ENCODE results near the gene RAB40C.

The RAB40C gene

GRCh38 chr16:583470-583814 is 6.4 kb upstream of the RAB40C start:
- peaks cover 13% of the 10 kb centered on the region for H3K4me1 ChIP-seq (ENCODE audit: control insufficient read depth, insufficient read depth, low read length)
- no peak for DNase-seq (ENCODE audit: low read depth, low spot score)
- no peak overlapping the region for H3K27ac ChIP-seq (ENCODE audit: low read length)
- peaks cover 9% of the 10 kb centered on the region; the same call in 1 of the 2 replicates for H3K36me3 ChIP-seq (ENCODE audit: control insufficient read depth, insufficient read depth, low read length)
- H3K4me3 ChIP-seq (ENCODE audit: low read length), result no peak overlapping the region
- WGBS (ENCODE audit: insufficient coverage, insufficient read length), result no CpG with 5 or more reads among the region's 16 CpGs
- no peaks in the 10 kb centered on the region for H3K27me3 ChIP-seq (ENCODE audit: control insufficient read depth, insufficient read depth, low read length)
- no peaks in the 10 kb centered on the region for H3K9me3 ChIP-seq (ENCODE audit: control insufficient read depth, insufficient read depth, low read length)

GRCh38 chr16:583815-584591 is 5.9 kb upstream of the RAB40C start:
- Histone ChIP-seq H3K4me1 (ENCODE audit: control insufficient read depth, insufficient read depth, low read length) (peaks cover 10% of the 10 kb centered on the region), H3K27ac (ENCODE audit: low read length) (no peak overlapping the region), H3K4me3 (ENCODE audit: low read length) (no peak overlapping the region), H3K36me3 (ENCODE audit: control insufficient read depth, insufficient read depth, low read length) (peaks cover 9% of the 10 kb centered on the region; the same call in 1 of the 2 replicates), H3K9me3 (ENCODE audit: control insufficient read depth, insufficient read depth, low read length) (no peaks in the 10 kb centered on the region), H3K27me3 (ENCODE audit: control insufficient read depth, insufficient read depth, low read length) (no peaks in the 10 kb centered on the region)
- no CpG with 5 or more reads among the region's 38 CpGs for WGBS (ENCODE audit: insufficient coverage, insufficient read length)
- no peak for DNase-seq (ENCODE audit: low read depth, low spot score)

GRCh38 chr16:585351-585750 is 4.5 kb upstream of the RAB40C start:
- Histone ChIP-seq H3K9me3 (ENCODE audit: control insufficient read depth, insufficient read depth, low read length) (no peaks in the 10 kb centered on the region), H3K27me3 (ENCODE audit: control insufficient read depth, insufficient read depth, low read length) (no peaks in the 10 kb centered on the region), H3K27ac (ENCODE audit: low read length) (no peak overlapping the region), H3K4me3 (ENCODE audit: low read length) (no peak overlapping the region), H3K4me1 (ENCODE audit: control insufficient read depth, insufficient read depth, low read length) (peaks cover 10% of the 10 kb centered on the region), H3K36me3 (ENCODE audit: control insufficient read depth, insufficient read depth, low read length) (peaks cover 9% of the 10 kb centered on the region; the same call in 1 of the 2 replicates)
- WGBS (ENCODE audit: insufficient coverage, insufficient read length), result no CpG with 5 or more reads among the region's 10 CpGs
- no peak for DNase-seq (ENCODE audit: low read depth, low spot score)

- Histone ChIP-seq H3K4me3 (ENCODE audit: low read length) (no peak overlapping the region), H3K9me3 (ENCODE audit: control insufficient read depth, insufficient read depth, low read length) (no peaks in the 10 kb centered on the region), H3K27ac (ENCODE audit: low read length) (no peak overlapping the region), H3K27me3 (ENCODE audit: control insufficient read depth, insufficient read depth, low read length) (no peaks in the 10 kb centered on the region), H3K36me3 (ENCODE audit: control insufficient read depth, insufficient read depth, low read length) (peaks cover 5% of the 10 kb centered on the region; the same call in 1 of the 2 replicates), H3K4me1 (ENCODE audit: control insufficient read depth, insufficient read depth, low read length) (peaks cover 13% of the 10 kb centered on the region)
- no peak for DNase-seq (ENCODE audit: low read depth, low spot score)
- WGBS (ENCODE audit: insufficient coverage, insufficient read length), result no CpG with 5 or more reads among the region's 16 CpGs
These were observed 3.7 kb upstream of the RAB40C start for GRCh38 chr16:586047-586644.

GRCh38 chr16:586645-587590 is 2.9 kb upstream of the RAB40C start:
- H3K27me3 ChIP-seq (ENCODE audit: control insufficient read depth, insufficient read depth, low read length), result no peaks in the 10 kb centered on the region
- WGBS (ENCODE audit: insufficient coverage, insufficient read length), result no CpG with 5 or more reads among the region's 14 CpGs
- no peak for DNase-seq (ENCODE audit: low read depth, low spot score)
- peaks cover 5% of the 10 kb centered on the region; the same call in 1 of the 2 replicates for H3K36me3 ChIP-seq (ENCODE audit: control insufficient read depth, insufficient read depth, low read length)
- no peaks in the 10 kb centered on the region for H3K9me3 ChIP-seq (ENCODE audit: control insufficient read depth, insufficient read depth, low read length)
- peaks cover 13% of the 10 kb centered on the region for H3K4me1 ChIP-seq (ENCODE audit: control insufficient read depth, insufficient read depth, low read length)
- no peak overlapping the region for H3K27ac ChIP-seq (ENCODE audit: low read length)
- no peak overlapping the region for H3K4me3 ChIP-seq (ENCODE audit: low read length)

GRCh38 chr16:588639-588888 is 1.3 kb upstream of the RAB40C start:
- no CpG with 5 or more reads among the region's 21 CpGs for WGBS (ENCODE audit: insufficient coverage, insufficient read length)
- no peaks in the 10 kb centered on the region for H3K9me3 ChIP-seq (ENCODE audit: control insufficient read depth, insufficient read depth, low read length)
- H3K4me1 ChIP-seq (ENCODE audit: control insufficient read depth, insufficient read depth, low read length), result peaks cover 7% of the 10 kb centered on the region
- H3K4me3 ChIP-seq (ENCODE audit: low read length), result peak overlapping the region; percentile 75
- H3K27ac ChIP-seq (ENCODE audit: low read length), result no peak overlapping the region
- no peaks in the 10 kb centered on the region for H3K27me3 ChIP-seq (ENCODE audit: control insufficient read depth, insufficient read depth, low read length)
- no peak for DNase-seq (ENCODE audit: low read depth, low spot score)
- H3K36me3 ChIP-seq (ENCODE audit: control insufficient read depth, insufficient read depth, low read length), result no peaks in the 10 kb centered on the region

GRCh38 chr16:588889-589657 is 793 bp upstream of the RAB40C start:
- no peak for DNase-seq (ENCODE audit: low read depth, low spot score)
- H3K4me3 ChIP-seq (ENCODE audit: low read length), result peak overlapping the region; percentile 75
- peaks cover 6% of the 10 kb centered on the region for H3K4me1 ChIP-seq (ENCODE audit: control insufficient read depth, insufficient read depth, low read length)
- no CpG with 5 or more reads among the region's 107 CpGs for WGBS (ENCODE audit: insufficient coverage, insufficient read length)
- no peaks in the 10 kb centered on the region for H3K9me3 ChIP-seq (ENCODE audit: control insufficient read depth, insufficient read depth, low read length)
- H3K27ac ChIP-seq (ENCODE audit: low read length), result no peak overlapping the region
- H3K27me3 ChIP-seq (ENCODE audit: control insufficient read depth, insufficient read depth, low read length), result no peaks in the 10 kb centered on the region
- no peaks in the 10 kb centered on the region for H3K36me3 ChIP-seq (ENCODE audit: control insufficient read depth, insufficient read depth, low read length)

- H3K4me3 ChIP-seq (ENCODE audit: low read length), result peak overlapping the region; percentile 75
- H3K36me3 ChIP-seq (ENCODE audit: control insufficient read depth, insufficient read depth, low read length), result no peaks in the 10 kb centered on the region
- H3K9me3 ChIP-seq (ENCODE audit: control insufficient read depth, insufficient read depth, low read length), result no peaks in the 10 kb centered on the region
- WGBS (ENCODE audit: insufficient coverage, insufficient read length), result no CpG with 5 or more reads among the region's 71 CpGs
- peaks cover 4% of the 10 kb centered on the region for H3K4me1 ChIP-seq (ENCODE audit: control insufficient read depth, insufficient read depth, low read length)
- no peaks in the 10 kb centered on the region for H3K27me3 ChIP-seq (ENCODE audit: control insufficient read depth, insufficient read depth, low read length)
- DNase-seq (ENCODE audit: low read depth, low spot score), result no peak
- H3K27ac ChIP-seq (ENCODE audit: low read length), result no peak overlapping the region
These were observed 435 bp downstream of the RAB40C start for GRCh38 chr16:590188-590814.

- no peaks in the 10 kb centered on the region for H3K36me3 ChIP-seq (ENCODE audit: control insufficient read depth, insufficient read depth, low read length)
- peaks cover 3% of the 10 kb centered on the region; the same call in 1 of the 2 replicates for H3K4me1 ChIP-seq (ENCODE audit: control insufficient read depth, insufficient read depth, low read length)
- DNase-seq (ENCODE audit: low read depth, low spot score), result no peak
- H3K27ac ChIP-seq (ENCODE audit: low read length), result no peak overlapping the region
- H3K27me3 ChIP-seq (ENCODE audit: control insufficient read depth, insufficient read depth, low read length), result no peaks in the 10 kb centered on the region
- no CpG with 5 or more reads among the region's 10 CpGs for WGBS (ENCODE audit: insufficient coverage, insufficient read length)
- peak overlapping the region; percentile 75; the same call in 1 of the 2 replicates for H3K4me3 ChIP-seq (ENCODE audit: low read length)
- no peaks in the 10 kb centered on the region for H3K9me3 ChIP-seq (ENCODE audit: control insufficient read depth, insufficient read depth, low read length)
These were observed 942 bp downstream of the RAB40C start for GRCh38 chr16:590815-591200.
